WI38 (cell line): ENCODE data around the gene MYO9A.

ENCODE experiments used
- H3K4me3 ChIP-seq: 2 replicates; pipeline ENCODE4 v1.5.1; 2011; ENCODE audit warnings: low read depth, mild to moderate bottlenecking, control low read depth, low read length
- CTCF ChIP-seq: IDR thresholded peaks from 2 replicates; pipeline ENCODE4 v1.5.1; 2012; ENCODE audit warnings: low read depth, mild to moderate bottlenecking, control low read depth, low read length

MYO9A gene

GRCh38 chr15:71822890-71823630 lies 294.9 kb downstream of the MYO9A start:
- TF ChIP-seq CTCF = no peak
- H3K4me3 ChIP-seq = no peak overlapping the region

GRCh38 chr15:71821547-71822129 lies 296.3 kb downstream of the MYO9A start:
- no peak for TF ChIP-seq CTCF

GRCh38 chr15:71820127-71820526 lies 297.8 kb downstream of the MYO9A start:
- no peak overlapping the region for H3K4me3 ChIP-seq
- TF ChIP-seq CTCF = no peak

More at GRCh38 chr15:71821547-71822129, 296.3 kb downstream of the MYO9A start:
- no peak overlapping the region for H3K4me3 ChIP-seq

GRCh38 chr15:71817351-71817750 lies 300.6 kb downstream of the MYO9A start:
- no peak overlapping the region for H3K4me3 ChIP-seq
- no peak for TF ChIP-seq CTCF

- no peak overlapping the region for H3K4me3 ChIP-seq
- TF ChIP-seq CTCF = no peak
Observed at GRCh38 chr15:71815301-71815700, 302.6 kb downstream of the MYO9A start.

- TF ChIP-seq CTCF = no peak
- H3K4me3 ChIP-seq = no peak overlapping the region
Observed at GRCh38 chr15:71813723-71814470, 304.1 kb downstream of the MYO9A start.
